HepG2 (cell line): Measurements from ENCODE around the gene KLHL11. TPM values are rescaled to one million over a fixed set of nuclear protein-coding genes. Genes with fewer than 3 reads are reported as not detected.

Source experiments
- ATAC-seq: fragments of 200-7000 bp; cut with Tn5 transposase; 3 replicates; pipeline ENCODE4 v1.9.1; 2020; ENCODE audit warnings: mild to moderate bottlenecking, moderate library complexity
- BruUV-seq: library from RNA; stranded (reverse); fragments of 400-500 nt; replicated peaks from 2 replicates; lab custom pipeline; 2021; lab: Mats Ljungman, UMichigan
- CTCF ChIA-PET: fragments of 300-600 bp; formaldehyde crosslinking; extraction: SDS; loops from one replicate; lab custom pipeline; 2021; ENCODE audit warnings: low total read pairs, inconsistent platforms, low intra/inter-chr PET ratio; lab: Yijun Ruan, JAX
- POLR2A ChIA-PET: fragments of 350-600 bp; sonication (Branson Sonifier 250); formaldehyde crosslinking; loops from one replicate; lab custom pipeline; 2020; ENCODE audit warnings: antibody characterized with exemption, inconsistent platforms; lab: Yijun Ruan, JAX
- DNase-seq: peaks from one replicate; pipeline ENCODE4 v3.0.0-alpha.2; 2015; ENCODE audit warnings: low spot score
- FAIRE-seq: peaks from 3 replicates; lab custom pipeline; 2011; peaks lifted over from hg19 to GRCh38; lab: Jason Lieb, UNC
- H2AFZ ChIP-seq: one replicate; pipeline ENCODE4 v1.6.1; 2011; ENCODE audit warnings: low read length, inconsistent platforms
- H3K27ac ChIP-seq: fragments of 300-600 bp; 3 replicates; pipeline ENCODE4 v1.8.0; 2011; ENCODE audit warnings: mixed run types, mild to moderate bottlenecking, mixed read lengths, low read length, inconsistent platforms; ENCODE audit not compliant: insufficient read depth; ENCODE audit errors: extremely low read length
- H3K27me3 ChIP-seq, 2 experiments: fragments of 200-600 bp in 1 of 2; 2 replicates in 1 of 2; 3 replicates in 1 of 2; pipeline versions ENCODE4 v1.6.0 to v1.8.0; 2011; ENCODE audit warnings: low read length in 2 of 2, mild to moderate bottlenecking in 2 of 2, moderate library complexity in 2 of 2, inconsistent platforms in 1 of 2; ENCODE audit not compliant: insufficient read depth in 2 of 2, control insufficient read depth in 1 of 2
- H3K36me3 ChIP-seq, 2 experiments: fragments of 200-600 bp in 1 of 2; replicated peaks in 1 of 2; 2 replicates in 1 of 2; 3 replicates in 1 of 2; pipeline versions ENCODE4 v1.5.1 to v1.8.0; 2011; ENCODE audit warnings: low read length in 2 of 2, inconsistent platforms in 1 of 2; ENCODE audit not compliant: insufficient read depth in 2 of 2, control insufficient read depth in 1 of 2
- H3K4me1 ChIP-seq: 2 replicates; pipeline ENCODE4 v1.5.1; 2012; ENCODE audit warnings: low read length, inconsistent platforms; ENCODE audit not compliant: insufficient read depth
- H3K4me2 ChIP-seq: 2 replicates; pipeline ENCODE4 v1.6.0; 2011; ENCODE audit warnings: low read depth, low read length, inconsistent platforms
- H3K4me3 ChIP-seq, 3 experiments: fragments of 200-600 bp in 1 of 3; sonication (generic), shearing (Covaris generic) in 1 of 3; replicated peaks in 1 of 3; 2 replicates each; pipeline ENCODE4 v1.5.1; 2011 to 2016; ENCODE audit warnings: low read length in 3 of 3, inconsistent platforms in 2 of 3, low read depth in 2 of 3, mild to moderate bottlenecking in 2 of 3, control low read depth in 1 of 3, mixed read lengths in 1 of 3; ENCODE audit not compliant: insufficient read depth in 1 of 3
- H3K79me2 ChIP-seq: one replicate; pipeline ENCODE4 v1.6.1; 2011; ENCODE audit warnings: low read length, inconsistent platforms; ENCODE audit not compliant: insufficient read depth
- H3K9ac ChIP-seq: 2 replicates; pipeline ENCODE4 v1.6.0; 2011; ENCODE audit warnings: mild to moderate bottlenecking, low read depth, low read length, inconsistent platforms; ENCODE audit not compliant: insufficient read depth
- H3K9me3 ChIP-seq: 2 replicates; pipeline ENCODE4 v1.5.1; 2012; ENCODE audit warnings: mild to moderate bottlenecking, low read length
- H4K20me1 ChIP-seq: 2 replicates; pipeline ENCODE4 v1.6.0; 2011; ENCODE audit warnings: inconsistent platforms, mild to moderate bottlenecking, low read length, moderate library complexity; ENCODE audit not compliant: insufficient read depth
- MTA1 ChIP-seq: sonication (generic); formaldehyde crosslinking; IDR thresholded peaks from 2 replicates; pipeline ENCODE4 v1.4.0; 2020; ENCODE audit warnings: missing genetic modification reagents, mild to moderate bottlenecking, borderline replicate concordance
- NFIB ChIP-seq: sonication (generic); formaldehyde crosslinking; IDR thresholded peaks from 2 replicates; pipeline ENCODE4 v1.9.0; 2021; ENCODE audit warnings: missing genetic modification reagents, mild to moderate bottlenecking, borderline replicate concordance
- POLR2A ChIP-seq, 2 experiments: IDR thresholded peaks; 2 replicates each; pipeline ENCODE4 v1.6.1; 2011; ENCODE audit warnings: low read depth in 2 of 2, low read length in 2 of 2, mild to moderate bottlenecking in 1 of 2, moderate library complexity in 1 of 2; ENCODE audit not compliant: insufficient read depth in 1 of 2
- RNF2 ChIP-seq: fragments of 450-650 bp; conservative IDR thresholded peaks from 2 replicates; pipeline ENCODE4 v1.6.1; 2016; ENCODE audit warnings: low read depth
- SAFB2 ChIP-seq: sonication (generic); formaldehyde crosslinking; IDR thresholded peaks from 2 replicates; pipeline ENCODE4 v1.5.1; 2020; ENCODE audit warnings: missing genetic modification reagents, low read depth, mild to moderate bottlenecking, borderline replicate concordance
- ZNF792 ChIP-seq: IDR thresholded peaks from 2 replicates; pipeline ENCODE4 v1.6.1; 2016
- WGBS: methylation state at CpG from one replicate; pipeline ENCODE4 v1.1.6; 2017; ENCODE audit warnings: low lambda C conversion rate; 5-methylcytosine and 5-hydroxymethylcytosine counted together
- in situ Hi-C: cut with HindIII; loops from 2 replicates; pipeline ENCODE4 v1.10.0; 2017; ENCODE audit warnings: low pct_unique_long_range_greater_than_20kb; ENCODE audit not compliant: extremely low pct_ligation_motif_present
- intact Hi-C: fragments of 100-400 bp; cut with micrococcal nuclease; formaldehyde crosslinking; loops from one replicate; pipeline ENCODE4 v1.10.0; 2022; ENCODE audit not compliant: unreplicated experiment
- polyA plus RNA-seq, 8 experiments: library from polyadenylated mRNA; depleted of rRNA in 3 of 8; stranded (reverse) in 7 of 8; unstranded in 1 of 8; fragments of >200 nt; fragmentation: Illumina TruSeq in 4 of 8; extraction: Trizol in 4 of 8; gene quantifications; 2 replicates each; pipeline versions ENCODE4 v1.2.1 to v1.2.3, GENCODE V29; 2011 to 2016; ENCODE audit warnings: low read depth in 4 of 8, missing spikeins in 1 of 8, mixed read lengths in 1 of 8; ENCODE audit not compliant: insufficient read depth in 1 of 8
- total RNA-seq, 5 experiments: library from RNA; depleted of rRNA; stranded (reverse); fragments of >200 nt; fragmentation: Illumina TruSeq; extraction: Trizol; gene quantifications; 2 replicates each; pipeline ENCODE4 v1.2.3, GENCODE V29; 2016; ENCODE audit warnings: low read depth in 1 of 5
- TF ChIP-seq, protein P1 (sequence below): sonication (generic); formaldehyde crosslinking; IDR thresholded peaks from 2 replicates; pipeline ENCODE4 v1.8.0; 2022; ENCODE audit warnings: mild to moderate bottlenecking, missing genetic modification reagents, borderline replicate concordance
- TF ChIP-seq, protein P2 (sequence below): sonication (generic); formaldehyde crosslinking; IDR thresholded peaks from 2 replicates; pipeline ENCODE4 v1.4.0; 2020; ENCODE audit warnings: missing genetic modification reagents, borderline replicate concordance
- TF ChIP-seq, protein P3 (sequence below): sonication (generic); formaldehyde crosslinking; IDR thresholded peaks from 2 replicates; pipeline ENCODE4 v1.5.0; 2020; ENCODE audit warnings: mild to moderate bottlenecking, missing genetic modification reagents, moderate library complexity

The KLHL11 gene
- total and polyA plus RNA-seq, 2 of the 13 experiments (the other 11 are each of a cell fraction or from before 2014, with no cell fraction given): 7.7 to 27.5 TPM

DNA sequence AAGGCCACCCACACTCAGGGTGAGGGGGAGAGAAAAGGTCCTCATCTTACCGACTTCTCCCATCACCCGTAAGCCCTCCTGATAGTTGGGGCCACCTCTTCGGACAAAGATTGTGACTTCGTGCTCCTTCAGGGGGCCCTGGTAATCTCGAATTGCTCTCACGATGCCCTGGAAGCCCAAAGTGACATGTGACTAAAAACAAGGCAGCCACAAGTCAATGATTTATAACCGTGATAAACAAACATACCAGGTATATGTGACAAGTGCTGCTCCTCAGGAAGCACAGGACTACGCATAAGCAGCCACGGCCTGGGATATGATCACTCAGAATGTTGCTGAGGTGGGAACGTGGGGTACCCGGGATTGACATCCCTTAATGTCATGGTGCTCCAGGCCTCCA lies 36.4 kb upstream of the KLHL11 start:
- Histone ChIP-seq H3K36me3 (peaks cover 53 to 82% of the 10 kb centered on the region in 2 experiments), H3K4me1 (peaks cover 20% of the 10 kb centered on the region), H3K9ac (no peak overlapping the region)
- BruUV-seq: no TSS peak
- in situ Hi-C loops: no loop called here
- DNase-seq: no peak
- TF ChIP-seq POLR2A (IDR thresholded peaks at IDR 0.05; ENCODE audit: insufficient read depth in 1 of 2, low read depth in 2 of 2, low read length in 2 of 2) (peak in 1 of 2 experiments; percentile 16; a peak in 1 of 4 replicates), NFIB (0 out of 2 replicates have a peak, but pooled peaks have one; percentile 34)
- TF ChIP-seq, protein P1, sequence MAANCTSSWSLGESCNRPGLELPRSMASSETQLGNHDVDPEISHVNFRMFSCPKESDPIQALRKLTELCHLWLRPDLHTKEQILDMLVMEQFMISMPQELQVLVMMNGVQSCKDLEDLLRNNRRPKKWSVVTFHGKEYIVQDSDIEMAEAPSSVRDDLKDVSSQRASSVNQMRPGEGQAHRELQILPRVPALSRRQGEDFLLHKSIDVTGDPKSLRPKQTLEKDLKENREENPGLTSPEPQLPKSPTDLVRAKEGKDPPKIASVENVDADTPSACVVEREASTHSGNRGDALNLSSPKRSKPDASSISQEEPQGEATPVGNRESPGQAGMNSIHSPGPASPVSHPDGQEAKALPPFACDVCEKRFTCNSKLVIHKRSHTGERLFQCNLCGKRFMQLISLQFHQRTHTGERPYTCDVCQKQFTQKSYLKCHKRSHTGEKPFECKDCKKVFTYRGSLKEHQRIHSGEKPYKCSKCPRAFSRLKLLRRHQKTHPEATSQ (CRISPR knock-in tag): no peak
- TF ChIP-seq, all 625 proteins: peak for 2
- Histone ChIP-seq H4K20me1 (no peaks in the 10 kb centered on the region), H3K4me2 (no peak overlapping the region), H3K27ac (no peak overlapping the region), H2AFZ (no peak overlapping the region), H3K9me3 (no peaks in the 10 kb centered on the region), H3K4me3 (no peak overlapping the region), H3K27me3 (no peaks in the 10 kb centered on the region), H3K79me2 (no peaks in the 10 kb centered on the region)
- 88% methylated on average over 11 of the region's 11 CpGs for WGBS
- CTCF ChIA-PET: no interaction called here
- no peak for FAIRE-seq
- intact Hi-C loops: no loop called here
- POLR2A ChIA-PET: no interaction called here
- no peak for ATAC-seq

DNA sequence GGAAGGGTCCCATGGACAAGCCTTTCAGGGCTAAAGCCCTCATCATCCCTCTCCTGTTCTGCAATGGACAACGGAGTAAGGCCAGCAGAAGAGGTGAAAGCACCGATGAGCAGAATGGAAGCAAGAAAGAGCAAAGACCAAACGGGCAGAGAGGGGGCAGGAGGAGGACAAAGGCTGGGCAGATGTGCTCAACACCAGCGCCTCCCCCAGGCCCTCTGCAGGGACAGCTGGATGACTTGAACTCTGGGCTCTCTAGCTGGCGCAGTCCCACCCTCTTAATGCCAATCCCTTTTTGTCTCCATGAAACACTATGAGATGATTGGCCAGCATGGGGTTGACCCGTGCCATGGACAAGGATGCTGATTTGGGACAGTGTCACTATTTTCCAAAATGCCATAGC lies 31.5 kb upstream of the KLHL11 start:
- no TSS peak for BruUV-seq

More for the DNA sequence above, 31.5 kb upstream of the KLHL11 start:
- peaks cover 51 to 84% of the 10 kb centered on the region in 2 experiments for H3K36me3 ChIP-seq
- ATAC-seq: no peak; the same call in 2 of the 3 replicates
- TF ChIP-seq, protein P2, sequence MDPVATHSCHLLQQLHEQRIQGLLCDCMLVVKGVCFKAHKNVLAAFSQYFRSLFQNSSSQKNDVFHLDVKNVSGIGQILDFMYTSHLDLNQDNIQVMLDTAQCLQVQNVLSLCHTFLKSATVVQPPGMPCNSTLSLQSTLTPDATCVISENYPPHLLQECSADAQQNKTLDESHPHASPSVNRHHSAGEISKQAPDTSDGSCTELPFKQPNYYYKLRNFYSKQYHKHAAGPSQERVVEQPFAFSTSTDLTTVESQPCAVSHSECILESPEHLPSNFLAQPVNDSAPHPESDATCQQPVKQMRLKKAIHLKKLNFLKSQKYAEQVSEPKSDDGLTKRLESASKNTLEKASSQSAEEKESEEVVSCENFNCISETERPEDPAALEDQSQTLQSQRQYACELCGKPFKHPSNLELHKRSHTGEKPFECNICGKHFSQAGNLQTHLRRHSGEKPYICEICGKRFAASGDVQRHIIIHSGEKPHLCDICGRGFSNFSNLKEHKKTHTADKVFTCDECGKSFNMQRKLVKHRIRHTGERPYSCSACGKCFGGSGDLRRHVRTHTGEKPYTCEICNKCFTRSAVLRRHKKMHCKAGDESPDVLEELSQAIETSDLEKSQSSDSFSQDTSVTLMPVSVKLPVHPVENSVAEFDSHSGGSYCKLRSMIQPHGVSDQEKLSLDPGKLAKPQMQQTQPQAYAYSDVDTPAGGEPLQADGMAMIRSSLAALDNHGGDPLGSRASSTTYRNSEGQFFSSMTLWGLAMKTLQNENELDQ: no peak
- TF ChIP-seq, protein P3, sequence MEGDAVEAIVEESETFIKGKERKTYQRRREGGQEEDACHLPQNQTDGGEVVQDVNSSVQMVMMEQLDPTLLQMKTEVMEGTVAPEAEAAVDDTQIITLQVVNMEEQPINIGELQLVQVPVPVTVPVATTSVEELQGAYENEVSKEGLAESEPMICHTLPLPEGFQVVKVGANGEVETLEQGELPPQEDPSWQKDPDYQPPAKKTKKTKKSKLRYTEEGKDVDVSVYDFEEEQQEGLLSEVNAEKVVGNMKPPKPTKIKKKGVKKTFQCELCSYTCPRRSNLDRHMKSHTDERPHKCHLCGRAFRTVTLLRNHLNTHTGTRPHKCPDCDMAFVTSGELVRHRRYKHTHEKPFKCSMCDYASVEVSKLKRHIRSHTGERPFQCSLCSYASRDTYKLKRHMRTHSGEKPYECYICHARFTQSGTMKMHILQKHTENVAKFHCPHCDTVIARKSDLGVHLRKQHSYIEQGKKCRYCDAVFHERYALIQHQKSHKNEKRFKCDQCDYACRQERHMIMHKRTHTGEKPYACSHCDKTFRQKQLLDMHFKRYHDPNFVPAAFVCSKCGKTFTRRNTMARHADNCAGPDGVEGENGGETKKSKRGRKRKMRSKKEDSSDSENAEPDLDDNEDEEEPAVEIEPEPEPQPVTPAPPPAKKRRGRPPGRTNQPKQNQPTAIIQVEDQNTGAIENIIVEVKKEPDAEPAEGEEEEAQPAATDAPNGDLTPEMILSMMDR: peak; percentile 30; the same call in 1 of the 2 replicates
- TF ChIP-seq RNF2 (no peak), POLR2A (IDR thresholded peaks at IDR 0.05; ENCODE audit: insufficient read depth in 1 of 2, low read depth in 2 of 2, low read length in 2 of 2) (0 out of 4 replicates have a peak, but pooled peaks of 1 of the 2 experiments have one; percentile 24), SAFB2 (CRISPR knock-in tag) (no peak), ZNF792 (CRISPR knock-in tag) (no peak), MTA1 (CRISPR knock-in tag) (0 out of 2 replicates have a peak, but pooled peaks have one; percentile 26)
- peaks cover 16% of the 10 kb centered on the region for H3K4me1 ChIP-seq
- DNase-seq: no peak
- no peak overlapping the region for H3K9ac ChIP-seq
- no peak overlapping the region for H3K4me2 ChIP-seq
- ChIA-PET CTCF (no interaction called here), POLR2A (no interaction called here)
- no peaks in the 10 kb centered on the region for H4K20me1 ChIP-seq
- H2AFZ ChIP-seq: no peak overlapping the region
- no peaks in the 10 kb centered on the region for H3K9me3 ChIP-seq
- intact Hi-C loops (no loop called here), in situ Hi-C loops (no loop called here)
- no peak overlapping the region for H3K4me3 ChIP-seq
- no peak overlapping the region for H3K27ac ChIP-seq
- 92% methylated on average over 5 of the region's 6 CpGs for WGBS
- FAIRE-seq: no peak
- no peaks in the 10 kb centered on the region for H3K27me3 ChIP-seq
- H3K79me2 ChIP-seq: no peaks in the 10 kb centered on the region
